Measurements from ENCODE around the gene SLC35F2.
"Not testable (repeated sequence)": the region's sequence is repeated elsewhere in the genome, so short reads cannot be mapped to it uniquely, and the experiment has no call there.

SLC35F2 gene

GRCh38 chr11:107858217-107859070 lies at the start of gene SLC35F2:
TSS of gene SLC35F2 (minus strand) at chr11:107858787. CDS start at chr11:107858767, 20 bp downstream.
- TF ChIP-seq CTCF (conservative IDR thresholded peaks at IDR 0.05; ENCODE audit: control insufficient read depth, insufficient read depth, low read depth, low read length) = no peak

GRCh38 chr11:107908211-107908610 lies 49.6 kb upstream of the SLC35F2 start:
- DNase-seq (ENCODE audit: low read depth) = no peak
- no peak overlapping the region for H3K4me3 ChIP-seq (ENCODE audit: control insufficient read depth, low read depth, low read length)
- TF ChIP-seq CTCF (conservative IDR thresholded peaks at IDR 0.05; ENCODE audit: control insufficient read depth, insufficient read depth, low read depth, low read length) = no peak

More at GRCh38 chr11:107858217-107859070, at the start of gene SLC35F2:
- H3K4me3 ChIP-seq (ENCODE audit: control insufficient read depth, low read depth, low read length) = peak within 1 kb of the TSS; percentile 86
- peak; percentile 49 for DNase-seq (ENCODE audit: low read depth)

- peak; percentile 65 for DNase-seq (ENCODE audit: low read depth)
- TF ChIP-seq CTCF (conservative IDR thresholded peaks at IDR 0.05; ENCODE audit: control insufficient read depth, insufficient read depth, low read depth, low read length) = peak; percentile 78
- H3K4me3 ChIP-seq (ENCODE audit: control insufficient read depth, low read depth, low read length) = no peak overlapping the region
Measured at GRCh38 chr11:107898270-107898669, 39.7 kb upstream of the SLC35F2 start.

GRCh38 chr11:107882095-107882820 lies 23.7 kb upstream of the SLC35F2 start:
- DNase-seq (ENCODE audit: low read depth) = no peak
- no peak overlapping the region for H3K4me3 ChIP-seq (ENCODE audit: control insufficient read depth, low read depth, low read length)
- no peak for TF ChIP-seq CTCF (conservative IDR thresholded peaks at IDR 0.05; ENCODE audit: control insufficient read depth, insufficient read depth, low read depth, low read length)

GRCh38 chr11:107881471-107881870 lies 22.9 kb upstream of the SLC35F2 start:
- DNase-seq (ENCODE audit: low read depth) = not testable (repeated sequence)

GRCh38 chr11:107876141-107876540 lies 17.6 kb upstream of the SLC35F2 start:
- no peak for TF ChIP-seq CTCF (conservative IDR thresholded peaks at IDR 0.05; ENCODE audit: control insufficient read depth, insufficient read depth, low read depth, low read length)
- no peak for DNase-seq (ENCODE audit: low read depth)
- no peak overlapping the region for H3K4me3 ChIP-seq (ENCODE audit: control insufficient read depth, low read depth, low read length)

More at GRCh38 chr11:107881471-107881870, 22.9 kb upstream of the SLC35F2 start:
- H3K4me3 ChIP-seq (ENCODE audit: control insufficient read depth, low read depth, low read length) = not testable (repeated sequence)

GRCh38 chr11:107864591-107864990 lies 6.0 kb upstream of the SLC35F2 start:
- no peak overlapping the region for H3K4me3 ChIP-seq (ENCODE audit: control insufficient read depth, low read depth, low read length)
- DNase-seq (ENCODE audit: low read depth) = no peak
- no peak for TF ChIP-seq CTCF (conservative IDR thresholded peaks at IDR 0.05; ENCODE audit: control insufficient read depth, insufficient read depth, low read depth, low read length)

Data from fibroblast of mammary gland (primary cell).